Endothelial cell of umbilical vein (primary cell): ENCODE data around the gene SAT2. TPM values are rescaled to one million over a fixed set of nuclear protein-coding genes. Genes with fewer than 3 reads are reported as not detected.

ENCODE experiments used
- BruUV-seq: library from RNA; stranded (reverse); fragments of 400-500 nt; replicated peaks from 2 replicates; lab custom pipeline; 2021; lab: Mats Ljungman, UMichigan
- CTCF ChIA-PET: fragments of 300-600, 350-600 bp; sonication (Branson Sonifier 250); formaldehyde crosslinking; loops from one replicate; lab custom pipeline; 2021; ENCODE audit warnings: antibody characterized with exemption, inconsistent platforms; lab: Charles Lee
- POLR2A ChIA-PET: fragments of 300-600, 350-600 bp; sonication (Branson Sonifier 250); formaldehyde crosslinking; loops from one replicate; lab custom pipeline; 2021; ENCODE audit warnings: antibody characterized with exemption, inconsistent platforms; lab: Charles Lee
- DNase-seq: peaks from one replicate; pipeline ENCODE4 v3.0.0-alpha.2; 2011; ENCODE audit warnings: low read depth, low spot score
- FAIRE-seq: peaks from 2 replicates; lab custom pipeline; 2011; peaks lifted over from hg19 to GRCh38; lab: Jason Lieb, UNC
- H2AFZ ChIP-seq: 2 replicates; pipeline ENCODE4 v1.6.0; 2012; ENCODE audit warnings: low read depth, low read length, control low read depth, inconsistent platforms
- H3K27ac ChIP-seq: 2 replicates; pipeline ENCODE4 v1.5.1; 2011; ENCODE audit warnings: low read depth, mild to moderate bottlenecking, control low read depth, low read length, moderate library complexity; ENCODE audit not compliant: insufficient read depth
- H3K27me3 ChIP-seq, 2 experiments: 2 replicates each; pipeline versions ENCODE4 v1.6.0 to v1.6.1; 2011; ENCODE audit warnings: low read length in 2 of 2, mixed read lengths in 1 of 2; ENCODE audit not compliant: control insufficient read depth in 2 of 2, insufficient read depth in 2 of 2
- H3K36me3 ChIP-seq, 2 experiments: 2 replicates in 1 of 2; 3 replicates in 1 of 2; pipeline ENCODE4 v1.5.1; 2011; ENCODE audit warnings: low read length in 2 of 2, mild to moderate bottlenecking in 1 of 2, moderate library complexity in 1 of 2; ENCODE audit not compliant: control insufficient read depth in 2 of 2, insufficient read depth in 2 of 2; ENCODE audit errors: extremely low read depth in 1 of 2
- H3K4me1 ChIP-seq: 3 replicates; pipeline ENCODE4 v1.5.1; 2011; ENCODE audit warnings: mild to moderate bottlenecking, low read length; ENCODE audit not compliant: control insufficient read depth, insufficient read depth; ENCODE audit errors: extremely low read depth
- H3K4me2 ChIP-seq: 2 replicates; pipeline ENCODE4 v1.6.1; 2011; ENCODE audit warnings: low read length, control low read depth, mixed read lengths; ENCODE audit not compliant: insufficient read depth
- H3K4me3 ChIP-seq, 3 experiments: fragments of 200-600 bp in 1 of 3; sonication (generic), shearing (Covaris generic) in 1 of 3; replicated peaks in 1 of 3; 2 replicates each; pipeline ENCODE4 v1.5.1; 2011 to 2016; ENCODE audit warnings: control low read depth in 3 of 3, low read length in 3 of 3, mild to moderate bottlenecking in 2 of 3, inconsistent platforms in 1 of 3, low read depth in 1 of 3, moderate library complexity in 1 of 3; ENCODE audit not compliant: insufficient read depth in 1 of 3
- H3K79me2 ChIP-seq: 2 replicates; pipeline ENCODE4 v1.6.0; 2012; ENCODE audit warnings: low read length, inconsistent platforms; ENCODE audit not compliant: control insufficient read depth, insufficient read depth
- H3K9ac ChIP-seq: replicated peaks from 2 replicates; pipeline ENCODE3; 2011; ENCODE audit warnings: low read length, control low read depth; ENCODE audit not compliant: insufficient read depth; ENCODE audit errors: extremely low read depth
- H3K9me1 ChIP-seq: replicated peaks from 3 replicates; pipeline ENCODE4 v1.6.0; 2011; ENCODE audit warnings: mild to moderate bottlenecking, low read length; ENCODE audit not compliant: control insufficient read depth, insufficient read depth; ENCODE audit errors: extremely low read depth
- H3K9me3 ChIP-seq: replicated peaks from 2 replicates; pipeline ENCODE4 v1.5.1; 2012; ENCODE audit warnings: low read length, inconsistent platforms; ENCODE audit not compliant: control insufficient read depth, insufficient read depth
- H4K20me1 ChIP-seq: replicated peaks from 2 replicates; pipeline ENCODE3; 2011; ENCODE audit warnings: mild to moderate bottlenecking, low read length; ENCODE audit not compliant: control insufficient read depth, insufficient read depth; ENCODE audit errors: extremely low read depth
- CTCF ChIP-seq, 2 donors: IDR thresholded peaks; 1 replicate in 1 of 2; 2 replicates in 1 of 2; pipeline ENCODE4 v1.5.1; 2011; ENCODE audit warnings: low read length in 2 of 2, mild to moderate bottlenecking in 2 of 2, moderate library complexity in 2 of 2, control low read depth in 1 of 2, inconsistent platforms in 1 of 2, low read depth in 1 of 2; ENCODE audit not compliant: insufficient read depth in 1 of 2; ENCODE audit errors: extremely low read depth in 1 of 2
- FOS ChIP-seq: IDR thresholded peaks from 2 replicates; pipeline ENCODE4 v1.6.1; 2011; ENCODE audit warnings: mild to moderate bottlenecking, low read length, moderate library complexity, borderline replicate concordance; ENCODE audit not compliant: insufficient read depth
- JUN ChIP-seq: IDR thresholded peaks from 2 replicates; pipeline ENCODE4 v1.6.1; 2011; ENCODE audit warnings: borderline replicate concordance, low read depth; ENCODE audit not compliant: insufficient read length, insufficient read depth
- MAX ChIP-seq: IDR thresholded peaks from 2 replicates; pipeline ENCODE4 v1.6.1; 2011; ENCODE audit not compliant: insufficient read depth, insufficient read length
- MYC ChIP-seq: IDR thresholded peaks from one replicate; pipeline ENCODE4 v1.6.1; 2011; ENCODE audit warnings: mild to moderate bottlenecking, low read depth, low read length
- POLR2A ChIP-seq: IDR thresholded peaks from 2 replicates; pipeline ENCODE4 v1.6.1; 2012; ENCODE audit warnings: low read depth, mild to moderate bottlenecking, control low read depth, low read length
- POLR2AphosphoS5 ChIP-seq: IDR thresholded peaks from 2 replicates; pipeline ENCODE4 v1.6.1; 2012; ENCODE audit warnings: low read depth, mild to moderate bottlenecking, control low read depth, low read length, moderate library complexity; ENCODE audit not compliant: insufficient read depth
- dilution Hi-C: fragments of 300-500 bp; cut with MboI; formaldehyde crosslinking; loops from one replicate; pipeline ENCODE4 v1.15.0; 2019; ENCODE audit warnings: low sequenced_read_pairs; ENCODE audit not compliant: extremely low pct_ligation_motif_present
- intact Hi-C: fragments of 100-400 bp; cut with micrococcal nuclease; formaldehyde crosslinking; loops from one replicate; pipeline ENCODE4 v1.10.0; 2022
- polyA plus RNA-seq, 4 experiments: library from polyadenylated mRNA; depleted of rRNA in 3 of 4; stranded (reverse) in 3 of 4; unstranded in 1 of 4; fragments of >200 nt; gene quantifications; 2 replicates each; pipeline versions ENCODE4 v1.2.1 to v1.2.3, GENCODE V29; 2011 to 2012; ENCODE audit warnings: missing spikeins in 1 of 4
- total RNA-seq: library from RNA; stranded (reverse); gene quantifications from 2 replicates; pipeline ENCODE4 v1.2.3, GENCODE V29; 2021

SAT2 gene
- total and polyA plus RNA-seq, 2 donors (not counting 3 experiments of a cell fraction or from before 2014, with no cell fraction given), result 38.0 to 51.8 TPM

- no peak for DNase-seq
- H3K9me3 ChIP-seq, result no peaks in the 10 kb centered on the region
- no TSS peak for BruUV-seq
- no peak overlapping the region for H3K9ac ChIP-seq
- no peak overlapping the region for H2AFZ ChIP-seq
- peaks cover 60% of the 10 kb centered on the region for H3K4me1 ChIP-seq
- H3K27ac ChIP-seq, result peak overlapping the region; percentile 42
- FAIRE-seq, result no peak
- H3K9me1 ChIP-seq, result no peaks in the 10 kb centered on the region
- peak; percentile 14 for TF ChIP-seq POLR2AphosphoS5
- TF ChIP-seq MAX, result no peak
- peaks cover 24 to 37% of the 10 kb centered on the region in 2 experiments for H3K36me3 ChIP-seq
- H3K4me2 ChIP-seq, result no peak overlapping the region
- H4K20me1 ChIP-seq, result peaks cover 5% of the 10 kb centered on the region
- intact Hi-C loops, result no loop called here
- ChIA-PET POLR2A (interaction anchor here (0.6 to 1.6 kb wide), 4 partner anchors 10 to 107 kb away, joined by 3 to 6 read pairs (median 4); partner anchors contain the start of genes SOX15 and TP53), CTCF (interaction anchor here (0.6 to 4.8 kb wide), 6 partner anchors 10 to 564 kb away, joined by 3 to 48 read pairs (median 4); partner anchors contain the start of genes SOX15 and TP53)
- no peak overlapping the region for H3K4me3 ChIP-seq
- dilution Hi-C loops, result no loop called here
- no peaks in the 10 kb centered on the region for H3K27me3 ChIP-seq
- H3K79me2 ChIP-seq, result peaks cover 43% of the 10 kb centered on the region
Observed at GRCh38 chr17:7579834-7580603, 47.6 kb downstream of the SAT2 start.

- no peak within 1 kb of the TSS for H3K9ac ChIP-seq
- peak within 1 kb of the TSS; percentile 42 for H3K27ac ChIP-seq
- TF ChIP-seq JUN (peak; percentile 47), POLR2AphosphoS5 (peak; percentile 98), POLR2A (peak; percentile 98), MAX (peak; percentile 44), MYC (no peak), CTCF (IDR thresholded peaks at IDR 0.05; ENCODE audit: extremely low read depth in 1 of 2, insufficient read depth in 1 of 2, low read depth in 1 of 2, low read length in 2 of 2) (no peak), FOS (peak; percentile 83)
- H3K4me1 ChIP-seq, result peaks cover 61% of the 10 kb centered on the region
- intact Hi-C loops (no loop called here), dilution Hi-C loops (no loop called here)
- H3K4me2 ChIP-seq, result no peak within 1 kb of the TSS
- H3K79me2 ChIP-seq, result peaks cover 45% of the 10 kb centered on the region
- no peak within 1 kb of the TSS for H3K4me3 ChIP-seq
- no peaks in the 10 kb centered on the region for H3K27me3 ChIP-seq
- BruUV-seq, result no TSS peak
- peak; percentile 98 for FAIRE-seq
- H4K20me1 ChIP-seq, result peaks cover 9% of the 10 kb centered on the region
- peaks cover 32 to 45% of the 10 kb centered on the region in 2 experiments for H3K36me3 ChIP-seq
- no peaks in the 10 kb centered on the region for H3K9me1 ChIP-seq
- peak; percentile 90 for DNase-seq
- ChIA-PET CTCF (interaction anchor here (0.6 to 4.8 kb wide), 6 partner anchors 10 to 564 kb away, joined by 3 to 48 read pairs (median 4); partner anchors contain the start of genes SOX15 and TP53), POLR2A (interaction anchor here (0.6 to 1.6 kb wide), 4 partner anchors 11 to 108 kb away, joined by 3 to 6 read pairs (median 4); partner anchors contain the start of genes SOX15 and TP53)
- H2AFZ ChIP-seq, result no peak within 1 kb of the TSS
- H3K9me3 ChIP-seq, result no peaks in the 10 kb centered on the region
Observed at GRCh38 chr17:7579001-7579833, 48.4 kb downstream of the SAT2 start, which contains the start of gene CD68. Gene CD68, plus strand, starts transcription at chr17:7579638. Its CDS starts 40 bp downstream, at chr17:7579678.
